ENCODE data around the gene CDH4. TPM values are rescaled to one million over a fixed set of nuclear protein-coding genes. Genes with fewer than 3 reads are reported as not detected.

Gene CDH4
- total and polyA plus RNA-seq, 9 of the 15 experiments (the other 6 are each of a cell fraction or from before 2014, with no cell fraction given): 0.04 TPM; not detected in 8

- TF ChIP-seq ZBTB34 (CRISPR knock-in tag; IDR thresholded peaks at IDR 0.05) (no peak), PHTF2 (CRISPR knock-in tag; IDR thresholded peaks at IDR 0.05) (no peak), NCOR1 (IDR thresholded peaks at IDR 0.05) (peak; percentile 58; the same call in 1 of the 2 replicates), BDP1 (IDR thresholded peaks at IDR 0.05; ENCODE audit: insufficient read depth, insufficient read length) (no peak), MTA3 (IDR thresholded peaks at IDR 0.05; ENCODE audit: borderline replicate concordance) (no peak), ZNF347 (CRISPR knock-in tag; IDR thresholded peaks at IDR 0.05; ENCODE audit: low read depth) (no peak), ILK (tag; IDR thresholded peaks at IDR 0.05; ENCODE audit: borderline replicate concordance, low read depth) (no peak), PURB (CRISPR knock-in tag; IDR thresholded peaks at IDR 0.05; ENCODE audit: low read depth) (no peak), ZKSCAN3 (CRISPR knock-in tag; IDR thresholded peaks at IDR 0.05) (no peak), ZFX (CRISPR knock-in tag; IDR thresholded peaks at IDR 0.05) (no peak), POU5F1 (IDR thresholded peaks at IDR 0.05; ENCODE audit: borderline replicate concordance, low read depth, low read length, partially characterized antibody) (no peak), CTBP1 (IDR thresholded peaks at IDR 0.05; ENCODE audit: borderline replicate concordance) (no peak), NFE2 (IDR thresholded peaks at IDR 0.05; ENCODE audit: low read depth) (no peak), ZNF24 (IDR thresholded peaks at IDR 0.05) (no peak), ESRRB (CRISPR knock-in tag; IDR thresholded peaks at IDR 0.05; ENCODE audit: borderline replicate concordance) (no peak), FOXK2 (conservative IDR thresholded peaks at IDR 0.05 in 1 of 2, IDR thresholded peaks at IDR 0.05 in 1 of 2; ENCODE audit: low read depth in 2 of 2) (no peak), ARNT (IDR thresholded peaks at IDR 0.05) (no peak), CBX1 (IDR thresholded peaks at IDR 0.05; ENCODE audit: low read depth) (no peak), ZBTB9 (CRISPR knock-in tag; IDR thresholded peaks at IDR 0.05) (no peak), MYC (IDR thresholded peaks at IDR 0.05; ENCODE audit: low read depth, low read length) (no peak; the same call in 1 of the 2 replicates), MYC (CRISPR knock-in tag; IDR thresholded peaks at IDR 0.05; ENCODE audit: borderline replicate concordance, low read depth) (no peak), IRF2 (CRISPR knock-in tag; IDR thresholded peaks at IDR 0.05) (no peak)
- TF ChIP-seq, protein P1, sequence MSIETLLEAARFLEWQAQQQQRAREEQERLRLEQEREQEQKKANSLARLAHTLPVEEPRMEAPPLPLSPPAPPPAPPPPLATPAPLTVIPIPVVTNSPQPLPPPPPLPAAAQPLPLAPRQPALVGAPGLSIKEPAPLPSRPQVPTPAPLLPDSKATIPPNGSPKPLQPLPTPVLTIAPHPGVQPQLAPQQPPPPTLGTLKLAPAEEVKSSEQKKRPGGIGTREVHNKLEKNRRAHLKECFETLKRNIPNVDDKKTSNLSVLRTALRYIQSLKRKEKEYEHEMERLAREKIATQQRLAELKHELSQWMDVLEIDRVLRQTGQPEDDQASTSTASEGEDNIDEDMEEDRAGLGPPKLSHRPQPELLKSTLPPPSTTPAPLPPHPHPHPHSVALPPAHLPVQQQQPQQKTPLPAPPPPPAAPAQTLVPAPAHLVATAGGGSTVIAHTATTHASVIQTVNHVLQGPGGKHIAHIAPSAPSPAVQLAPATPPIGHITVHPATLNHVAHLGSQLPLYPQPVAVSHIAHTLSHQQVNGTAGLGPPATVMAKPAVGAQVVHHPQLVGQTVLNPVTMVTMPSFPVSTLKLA (conservative IDR thresholded peaks at IDR 0.05): 0 out of 4 replicates have a peak, but pooled peaks of 1 of the 2 experiments have one; percentile 14
- TF ChIP-seq, protein P2, sequence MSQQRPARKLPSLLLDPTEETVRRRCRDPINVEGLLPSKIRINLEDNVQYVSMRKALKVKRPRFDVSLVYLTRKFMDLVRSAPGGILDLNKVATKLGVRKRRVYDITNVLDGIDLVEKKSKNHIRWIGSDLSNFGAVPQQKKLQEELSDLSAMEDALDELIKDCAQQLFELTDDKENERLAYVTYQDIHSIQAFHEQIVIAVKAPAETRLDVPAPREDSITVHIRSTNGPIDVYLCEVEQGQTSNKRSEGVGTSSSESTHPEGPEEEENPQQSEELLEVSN (IDR thresholded peaks at IDR 0.05; ENCODE audit: borderline replicate concordance in 1 of 2, extremely low read depth in 1 of 2, insufficient read depth in 1 of 2, insufficient read length in 1 of 2, low read depth in 1 of 2, low read length in 1 of 2, poor library complexity in 1 of 2, severe bottlenecking in 1 of 2): peak in 1 of 2 experiments; percentile 5
Measured at GRCh38 chr20:61521687-61522420, 269.8 kb downstream of the CDH4 start (continued).
